Breast epithelium (tissue), 3 donors: Measurements from ENCODE around the gene ODF4.

Experiments
- CTCF ChIP-seq, 3 donors: fragments of 450-650 bp; IDR thresholded peaks; one replicate each; pipeline ENCODE4 v1.5.1; 2016 to 2017; ENCODE audit warnings: antibody characterized with exemption in 3 of 3, mild to moderate bottlenecking in 3 of 3, moderate library complexity in 3 of 3
- POLR2A ChIP-seq: fragments of 450-650 bp; IDR thresholded peaks from one replicate; pipeline ENCODE4 v1.6.1; 2016; ENCODE audit warnings: antibody characterized with exemption, mild to moderate bottlenecking, moderate library complexity
- POLR2AphosphoS5 ChIP-seq, 3 donors: sonication (generic); formaldehyde crosslinking; IDR thresholded peaks; one replicate each; pipeline ENCODE4 v1.6.1; 2017; ENCODE audit warnings: antibody characterized with exemption in 3 of 3

- no peak for TF ChIP-seq CTCF (IDR thresholded peaks at IDR 0.05)
- TF ChIP-seq POLR2A = no peak
- no peak for TF ChIP-seq POLR2AphosphoS5 (IDR thresholded peaks at IDR 0.05)
These were observed 20.6 kb downstream of the ODF4 start for GRCh38 chr17:8360260-8360659.
